Spleen (tissue), 11 donors: ENCODE measurements around the gene RANBP3. TPM values are rescaled to one million over a fixed set of nuclear protein-coding genes. Genes with fewer than 3 reads are reported as not detected.

Source experiments
- DNase-seq: peaks from one replicate; pipeline ENCODE4 v3.0.0-alpha.2; 2020
- H3K27ac ChIP-seq, 8 donors: fragments of 200-600 bp; sonication (generic) in 7 of 8; 1 replicate in 4 of 8; 2 replicates in 4 of 8; pipeline versions ENCODE4 v1.5.0 to v1.8.0; 2016 to 2021; ENCODE audit warnings: inconsistent platforms in 4 of 8, mild to moderate bottlenecking in 4 of 8, moderate library complexity in 1 of 8
- H3K27me3 ChIP-seq, 7 donors: fragments of 200-600 bp; sonication (generic) in 6 of 7; replicated peaks in 1 of 7; 1 replicate in 4 of 7; 2 replicates in 3 of 7; pipeline versions ENCODE4 v1.5.0 to v1.8.0; 2016 to 2021; ENCODE audit warnings: inconsistent platforms in 3 of 7, mild to moderate bottlenecking in 1 of 7
- H3K36me3 ChIP-seq, 6 donors: fragments of 200-600 bp; sonication (generic) in 5 of 6; 1 replicate in 4 of 6; 2 replicates in 2 of 6; pipeline versions ENCODE4 v1.5.0 to v1.8.0; 2016 to 2021; ENCODE audit warnings: inconsistent platforms in 2 of 6
- H3K4me1 ChIP-seq, 6 donors: fragments of 200-600 bp; sonication (generic) in 5 of 6; 1 replicate in 3 of 6; 2 replicates in 3 of 6; pipeline versions ENCODE4 v1.5.0 to v1.8.0; 2016 to 2021; ENCODE audit warnings: inconsistent platforms in 3 of 6
- H3K4me3 ChIP-seq, 8 donors: fragments of 200-600 bp; sonication (generic) in 7 of 8; 1 replicate in 4 of 8; 2 replicates in 4 of 8; pipeline versions ENCODE4 v1.5.0 to v1.8.0; 2016 to 2021; ENCODE audit warnings: inconsistent platforms in 4 of 8, mild to moderate bottlenecking in 4 of 8, moderate library complexity in 2 of 8
- H3K9me3 ChIP-seq, 8 donors: fragments of 200-600 bp; sonication (generic) in 7 of 8; 1 replicate in 4 of 8; 2 replicates in 4 of 8; pipeline versions ENCODE4 v1.5.0 to v1.8.0; 2016 to 2021; ENCODE audit warnings: inconsistent platforms in 4 of 8
- CTCF ChIP-seq, 11 experiments: fragments of 200-600 bp in 7 of 11; fragments of 450-650 bp in 4 of 11; sonication (generic) in 4 of 11; IDR thresholded peaks in 8 of 11; conservative IDR thresholded peaks in 3 of 11; 1 replicate in 7 of 11; 2 replicates in 4 of 11; pipeline versions ENCODE4 v1.4.0 to v1.8.0; 2016 to 2021; ENCODE audit warnings: antibody characterized with exemption in 11 of 11, inconsistent platforms in 4 of 11, mild to moderate bottlenecking in 1 of 11
- POLR2A ChIP-seq, 3 donors: fragments of 450-650 bp; IDR thresholded peaks; one replicate each; pipeline ENCODE4 v1.5.1; 2017; ENCODE audit warnings: antibody characterized with exemption in 3 of 3, mild to moderate bottlenecking in 1 of 3
- POLR2AphosphoS5 ChIP-seq, 3 donors: sonication (generic); formaldehyde crosslinking; IDR thresholded peaks; one replicate each; pipeline ENCODE4 v1.5.1; 2017; ENCODE audit warnings: antibody characterized with exemption in 3 of 3
- WGBS, 5 donors: extraction: QIAGEN DNeasy Blood & Tissue Kit in 3 of 5; methylation state at CpG; one replicate each; pipeline versions ENCODE4 v1.1.5 to v1.1.7; 2013 to 2018; 5-methylcytosine and 5-hydroxymethylcytosine counted together
- intact Hi-C: fragments of 100-400 bp; cut with DNase I; formaldehyde crosslinking; loops from one replicate; pipeline ENCODE4 v1.15.0; 2023; ENCODE audit warnings: low total_unique reads
- polyA plus RNA-seq, 3 donors: library from polyadenylated mRNA; stranded (reverse); fragments of 200-250 nt; gene quantifications; one replicate each; pipeline ENCODE4 v1.2.1, GENCODE V29; 2013
- total RNA-seq, 7 donors: library from RNA; depleted of rRNA in 3 of 7; stranded (reverse); fragments of >200 nt in 3 of 7; fragmentation: NEBNext Ultra II Directional in 4 of 7; extraction: Animal tissue kit (Norgen Biotek cat#: 25700) in 4 of 7; gene quantifications; one replicate each; pipeline versions ENCODE4 v1.1.0 to v1.2.1, GENCODE V29; 2016 to 2021
- donor health status: healthy with polysubstance abuse.
- donor health status: DM: no; HTN: no; CAD: no; lungs with moderate emphysema.
- donor health status: DM: no; HTN: no; CAD: no.
- donor health status: Bipolar disorder and iron deficiency.
- donor health status: healthy.
- donor health status: DM: no; HTN: no; CAD: no.
- donor health status: DM: yes; HTN: yes; CAD: no.

RANBP3 gene
- total and polyA plus RNA-seq, 10 donors = 27.5 to 92.9 (median 69.8) TPM

GRCh38 chr19:5977222-5977784 is 637 bp downstream of the RANBP3 start:
- peak overlapping the region; percentile 95 to 100 (median 98) for H3K4me3 ChIP-seq
- no peaks in the 10 kb centered on the region for H3K27me3 ChIP-seq
- 0 to 2% (median 1%) methylated on average over 7 to 43 of the region's 43 CpGs for WGBS, 5 donors
- DNase-seq = peak; percentile 78
- TF ChIP-seq POLR2AphosphoS5 (IDR thresholded peaks at IDR 0.05) (no peak), CTCF (IDR thresholded peaks at IDR 0.05 in 8 of 11, conservative IDR thresholded peaks at IDR 0.05 in 3 of 11) (no peak), POLR2A (IDR thresholded peaks at IDR 0.05) (no peak)
- H3K9me3 ChIP-seq = no peaks in the 10 kb centered on the region
- peaks cover 41 to 74% (median 61%) of the 10 kb centered on the region in 6 donors for H3K4me1 ChIP-seq
- H3K36me3 ChIP-seq = peaks cover 0 to 41% (median 13%) of the 10 kb centered on the region in 6 donors
- H3K27ac ChIP-seq = peak overlapping the region; percentile 83 to 94 (median 91)
- intact Hi-C loops = no loop called here

GRCh38 chr19:5976768-5977167 is 1.2 kb downstream of the RANBP3 start:
- WGBS, 5 donors = 52 to 62% (median 57%) methylated on average over 8 of the region's 8 CpGs
- intact Hi-C loops = no loop called here
- Histone ChIP-seq H3K4me1 (peaks cover 41 to 80% (median 64%) of the 10 kb centered on the region in 6 donors), H3K27me3 (no peaks in the 10 kb centered on the region), H3K4me3 (peak overlapping the region; percentile 95 to 100 (median 98)), H3K36me3 (peaks cover 0 to 46% (median 13%) of the 10 kb centered on the region in 6 donors), H3K27ac (peak overlapping the region in 3 of 8 donors; percentile 83 to 93 (median 89)), H3K9me3 (no peaks in the 10 kb centered on the region)
- no peak for TF ChIP-seq CTCF (IDR thresholded peaks at IDR 0.05 in 8 of 11, conservative IDR thresholded peaks at IDR 0.05 in 3 of 11)
- no peak for TF ChIP-seq POLR2A (IDR thresholded peaks at IDR 0.05)
- no peak for TF ChIP-seq POLR2AphosphoS5 (IDR thresholded peaks at IDR 0.05)
- peak; percentile 68 for DNase-seq

DNA sequence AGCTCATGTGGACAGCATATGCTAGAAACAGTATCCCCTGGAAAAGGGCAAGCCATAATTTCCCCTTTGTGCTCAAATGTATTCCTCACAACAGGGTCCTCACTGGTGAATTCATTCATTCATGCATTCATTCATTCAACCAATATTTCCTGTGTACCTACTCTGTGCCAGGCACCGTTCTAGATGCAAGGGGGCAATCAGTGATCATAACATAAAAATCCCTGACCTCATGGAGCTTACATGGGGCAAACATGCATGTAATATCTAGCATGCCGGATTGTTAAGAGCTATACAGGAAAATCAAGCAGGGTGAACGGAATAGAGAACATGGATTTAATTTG is 2.6 kb downstream of the RANBP3 start:
- Histone ChIP-seq H3K4me3 (peak overlapping the region in 1 of 8 donors; percentile 100), H3K9me3 (no peaks in the 10 kb centered on the region), H3K4me1 (peaks cover 41 to 94% (median 74%) of the 10 kb centered on the region in 6 donors), H3K36me3 (peaks cover 0 to 53% (median 13%) of the 10 kb centered on the region in 6 donors), H3K27me3 (no peaks in the 10 kb centered on the region), H3K27ac (peak overlapping the region in 4 of 8 donors; percentile 3 to 55 (median 48))
- WGBS, 5 donors = 71 to 91% (median 83%) methylated on average over 3 of the region's 3 CpGs
- intact Hi-C loops = no loop called here
- no peak for DNase-seq
- TF ChIP-seq CTCF (IDR thresholded peaks at IDR 0.05 in 8 of 11, conservative IDR thresholded peaks at IDR 0.05 in 3 of 11) = no peak
- no peak for TF ChIP-seq POLR2AphosphoS5 (IDR thresholded peaks at IDR 0.05)
- TF ChIP-seq POLR2A (IDR thresholded peaks at IDR 0.05) = no peak

DNA sequence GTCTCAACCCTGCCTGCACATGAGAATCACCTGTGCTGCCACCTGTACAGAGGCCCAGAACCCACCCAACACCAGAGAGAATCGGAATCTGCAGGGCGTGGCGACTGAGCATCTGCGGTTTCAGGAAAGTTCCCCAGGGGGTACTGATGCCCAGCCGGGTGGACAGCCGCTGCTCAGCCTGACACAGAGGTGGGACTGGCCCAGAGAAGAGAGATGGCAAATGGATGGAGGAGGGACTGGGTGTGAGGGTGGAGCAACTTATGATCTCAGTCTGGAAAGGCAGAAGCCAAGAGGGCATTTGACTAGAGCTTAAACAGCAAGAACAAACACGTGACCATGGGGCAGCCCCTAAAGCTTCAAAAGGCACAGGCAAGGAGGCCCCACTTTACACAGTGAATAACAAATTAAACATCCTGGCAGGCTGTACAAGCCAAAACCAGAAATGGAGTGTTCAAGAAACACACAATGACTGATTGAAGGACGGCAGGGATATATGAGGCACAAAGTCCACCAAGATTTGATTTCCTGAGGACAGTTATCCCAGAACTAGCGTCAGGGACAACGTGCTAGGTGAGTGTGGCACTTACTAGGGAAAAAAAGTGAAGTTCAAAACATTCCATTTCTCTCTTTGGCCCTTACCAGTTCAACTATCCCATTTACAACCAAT is 3.1 kb downstream of the RANBP3 start:
- DNase-seq = peak; percentile 57
- Histone ChIP-seq H3K27me3 (no peaks in the 10 kb centered on the region), H3K36me3 (peaks cover 0 to 53% (median 13%) of the 10 kb centered on the region in 6 donors), H3K9me3 (no peaks in the 10 kb centered on the region), H3K4me1 (peaks cover 44 to 94% (median 77%) of the 10 kb centered on the region in 6 donors), H3K4me3 (peak overlapping the region in 1 of 8 donors; percentile 100), H3K27ac (peak overlapping the region in 4 of 8 donors; percentile 3 to 55 (median 48))
- intact Hi-C loops = no loop called here
- TF ChIP-seq POLR2AphosphoS5 (IDR thresholded peaks at IDR 0.05) = no peak
- TF ChIP-seq POLR2A (IDR thresholded peaks at IDR 0.05) = no peak
- no peak for TF ChIP-seq CTCF (IDR thresholded peaks at IDR 0.05 in 8 of 11, conservative IDR thresholded peaks at IDR 0.05 in 3 of 11)
- WGBS, 5 donors = 64 to 76% (median 74%) methylated on average over 10 of the region's 10 CpGs
